ENCODE data around the gene COL8A1.

COL8A1 gene

GRCh38 chr3:99640214-99640851 lies 1.9 kb downstream of the COL8A1 start:
- DNase-seq, result no peak

GRCh38 chr3:99641480-99641879 lies 3.1 kb downstream of the COL8A1 start:
- DNase-seq, result no peak

- no peak for DNase-seq
Observed at GRCh38 chr3:99641982-99642381, 3.6 kb downstream of the COL8A1 start.

GRCh38 chr3:99644017-99644416 lies 5.6 kb downstream of the COL8A1 start:
- DNase-seq, result no peak

GRCh38 chr3:99644746-99645145 lies 6.4 kb downstream of the COL8A1 start:
- DNase-seq, result no peak

- no peak for DNase-seq
Observed at GRCh38 chr3:99645277-99646106, 7.1 kb downstream of the COL8A1 start.

- no peak for DNase-seq
Observed at GRCh38 chr3:99646107-99646435, 7.7 kb downstream of the COL8A1 start.

- DNase-seq, result no peak
Observed at GRCh38 chr3:99647081-99647480, 8.7 kb downstream of the COL8A1 start.

- DNase-seq, result no peak
Observed at GRCh38 chr3:99648101-99648500, 9.7 kb downstream of the COL8A1 start.

- DNase-seq, result no peak
Observed at GRCh38 chr3:99648516-99648915, 10.1 kb downstream of the COL8A1 start.

- no peak for DNase-seq
Observed at GRCh38 chr3:99651531-99651930, 13.1 kb downstream of the COL8A1 start.

- DNase-seq, result no peak
Observed at GRCh38 chr3:99656624-99657023, 18.2 kb downstream of the COL8A1 start.

GRCh38 chr3:99658274-99658673 lies 19.9 kb downstream of the COL8A1 start:
- DNase-seq, result no peak

GRCh38 chr3:99659032-99659431 lies 20.6 kb downstream of the COL8A1 start:
- DNase-seq, result no peak

- peak; percentile 36 for DNase-seq
Observed at GRCh38 chr3:99659951-99660350, 21.6 kb downstream of the COL8A1 start.

GRCh38 chr3:99662838-99663570 lies 24.6 kb downstream of the COL8A1 start:
- no peak for DNase-seq

GRCh38 chr3:99663977-99664376 lies 25.6 kb downstream of the COL8A1 start:
- no peak for DNase-seq

GRCh38 chr3:99665017-99665416 lies 26.6 kb downstream of the COL8A1 start:
- no peak for DNase-seq

GRCh38 chr3:99666201-99666600 lies 27.8 kb downstream of the COL8A1 start:
- DNase-seq, result no peak

GRCh38 chr3:99668044-99668443 lies 29.6 kb downstream of the COL8A1 start:
- no peak for DNase-seq

GRCh38 chr3:99669879-99670555 lies 31.6 kb downstream of the COL8A1 start:
- DNase-seq, result no peak

GRCh38 chr3:99670556-99670950 lies 32.2 kb downstream of the COL8A1 start:
- no peak for DNase-seq

GRCh38 chr3:99674086-99674789 lies 35.8 kb downstream of the COL8A1 start:
- no peak for DNase-seq
